KMS-11 (cell line): ENCODE measurements around the gene ITGA11.

Experiments
- H2AFZ ChIP-seq: fragments of 200-600 bp; sonication (generic); 2 replicates; pipeline ENCODE4 v1.6.1; 2016; ENCODE audit warnings: antibody characterized with exemption, mixed run types, low read depth
- H3K27ac ChIP-seq: fragments of 200-600 bp; sonication (generic); 2 replicates; pipeline ENCODE4 v1.6.1; 2016; ENCODE audit warnings: mild to moderate bottlenecking, mixed run types
- H3K27me3 ChIP-seq: fragments of 200-600 bp; sonication (generic); 2 replicates; pipeline ENCODE4 v1.6.1; 2017; ENCODE audit warnings: mild to moderate bottlenecking, low read depth, mixed run types, moderate library complexity; ENCODE audit not compliant: insufficient read depth
- H3K36me3 ChIP-seq: fragments of 200-600 bp; sonication (generic); 2 replicates; pipeline ENCODE4 v1.6.1; 2017; ENCODE audit warnings: mild to moderate bottlenecking, mixed run types; ENCODE audit not compliant: insufficient read depth
- H3K4me1 ChIP-seq: fragments of 200-600 bp; sonication (generic); 2 replicates; pipeline ENCODE4 v1.6.1; 2016; ENCODE audit warnings: mild to moderate bottlenecking, low read depth, mixed run types; ENCODE audit not compliant: poor library complexity, severe bottlenecking
- H3K4me2 ChIP-seq: fragments of 200-600 bp; sonication (generic); 2 replicates; pipeline ENCODE4 v1.7.0; 2016; ENCODE audit warnings: mild to moderate bottlenecking, mixed run types
- H3K4me3 ChIP-seq: fragments of 200-600 bp; sonication (generic); IDR thresholded peaks from 2 replicates; pipeline ENCODE4 v1.6.1; 2017; ENCODE audit warnings: low read depth, low read length, mixed read lengths; ENCODE audit not compliant: insufficient read depth
- H3K79me2 ChIP-seq: fragments of 200-600 bp; sonication (generic); 2 replicates; pipeline ENCODE4 v1.6.1; 2016; ENCODE audit warnings: low read depth, mixed run types; ENCODE audit not compliant: insufficient read depth
- H3K9ac ChIP-seq: fragments of 200-600 bp; sonication (generic); 2 replicates; pipeline ENCODE4 v1.6.1; 2016; ENCODE audit warnings: mild to moderate bottlenecking, mixed run types
- H4K20me1 ChIP-seq: fragments of 200-600 bp; sonication (generic); 2 replicates; pipeline ENCODE4 v1.6.1; 2016; ENCODE audit warnings: mild to moderate bottlenecking, mixed run types; ENCODE audit not compliant: insufficient read depth
- TF ChIP-seq, protein P1 (sequence below): fragments of 200-600 bp; sonication (generic); conservative IDR thresholded peaks from 2 replicates; pipeline ENCODE4 v1.6.1; 2017; ENCODE audit warnings: low read depth, mild to moderate bottlenecking, antibody characterized with exemption, low read length, moderate library complexity, mixed read lengths

Gene ITGA11

DNA sequence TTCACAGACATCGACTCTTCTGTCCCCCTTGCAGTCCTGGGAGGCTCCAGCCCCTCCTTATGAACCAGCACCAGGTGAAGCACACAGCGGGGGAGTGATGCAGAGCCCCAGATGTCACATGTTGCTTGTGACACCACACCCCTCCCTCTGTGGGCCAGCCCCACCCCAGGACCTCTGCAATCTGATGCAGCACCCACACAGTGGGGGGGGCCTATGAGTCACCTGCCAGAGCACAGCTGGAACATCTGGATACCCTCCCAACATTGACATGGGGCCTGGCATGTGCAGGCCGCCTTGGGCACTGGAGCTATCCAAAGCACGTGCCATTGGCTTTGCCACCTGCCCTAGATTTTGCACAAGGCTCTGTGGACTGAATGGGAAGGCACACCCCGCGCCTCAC, 83.9 kb downstream of the ITGA11 start:
- Histone ChIP-seq H3K4me2 (no peak overlapping the region), H3K9ac (no peak overlapping the region), H3K36me3 (no peaks in the 10 kb centered on the region), H2AFZ (no peak overlapping the region), H3K4me3 (no peak overlapping the region), H3K27me3 (no peaks in the 10 kb centered on the region), H4K20me1 (no peaks in the 10 kb centered on the region), H3K4me1 (no peaks in the 10 kb centered on the region), H3K27ac (no peak overlapping the region), H3K79me2 (no peaks in the 10 kb centered on the region)
- TF ChIP-seq, protein P1, sequence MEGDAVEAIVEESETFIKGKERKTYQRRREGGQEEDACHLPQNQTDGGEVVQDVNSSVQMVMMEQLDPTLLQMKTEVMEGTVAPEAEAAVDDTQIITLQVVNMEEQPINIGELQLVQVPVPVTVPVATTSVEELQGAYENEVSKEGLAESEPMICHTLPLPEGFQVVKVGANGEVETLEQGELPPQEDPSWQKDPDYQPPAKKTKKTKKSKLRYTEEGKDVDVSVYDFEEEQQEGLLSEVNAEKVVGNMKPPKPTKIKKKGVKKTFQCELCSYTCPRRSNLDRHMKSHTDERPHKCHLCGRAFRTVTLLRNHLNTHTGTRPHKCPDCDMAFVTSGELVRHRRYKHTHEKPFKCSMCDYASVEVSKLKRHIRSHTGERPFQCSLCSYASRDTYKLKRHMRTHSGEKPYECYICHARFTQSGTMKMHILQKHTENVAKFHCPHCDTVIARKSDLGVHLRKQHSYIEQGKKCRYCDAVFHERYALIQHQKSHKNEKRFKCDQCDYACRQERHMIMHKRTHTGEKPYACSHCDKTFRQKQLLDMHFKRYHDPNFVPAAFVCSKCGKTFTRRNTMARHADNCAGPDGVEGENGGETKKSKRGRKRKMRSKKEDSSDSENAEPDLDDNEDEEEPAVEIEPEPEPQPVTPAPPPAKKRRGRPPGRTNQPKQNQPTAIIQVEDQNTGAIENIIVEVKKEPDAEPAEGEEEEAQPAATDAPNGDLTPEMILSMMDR = no peak

DNA sequence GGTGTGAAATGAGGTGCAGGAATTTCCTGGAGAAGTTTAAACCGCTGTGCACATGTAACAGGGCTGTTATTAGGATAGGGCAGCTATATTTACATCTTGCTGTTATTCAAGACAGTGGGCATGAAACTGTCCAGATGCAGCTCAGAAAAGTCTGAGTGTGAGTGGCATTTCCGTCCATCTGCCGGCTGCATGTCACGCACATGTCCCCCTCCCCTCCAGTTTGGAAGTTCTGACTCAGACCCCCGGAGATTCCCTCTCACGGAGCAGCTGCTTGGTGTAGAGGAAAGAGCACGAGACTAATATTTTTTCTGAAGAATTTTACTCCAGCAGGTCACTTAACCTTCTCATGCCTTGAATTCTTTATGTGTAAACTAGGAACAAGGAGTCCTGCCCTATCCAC, 84.6 kb downstream of the ITGA11 start:
- H3K4me1 ChIP-seq = no peaks in the 10 kb centered on the region
- no peaks in the 10 kb centered on the region for H3K36me3 ChIP-seq
- H2AFZ ChIP-seq = no peak overlapping the region
- no peak overlapping the region for H3K4me3 ChIP-seq
- H3K27me3 ChIP-seq = no peaks in the 10 kb centered on the region
- H4K20me1 ChIP-seq = no peaks in the 10 kb centered on the region
- no peak overlapping the region for H3K27ac ChIP-seq
- TF ChIP-seq, protein P1 = no peak
- no peak overlapping the region for H3K9ac ChIP-seq
- no peaks in the 10 kb centered on the region for H3K79me2 ChIP-seq
- H3K4me2 ChIP-seq = no peak overlapping the region

DNA sequence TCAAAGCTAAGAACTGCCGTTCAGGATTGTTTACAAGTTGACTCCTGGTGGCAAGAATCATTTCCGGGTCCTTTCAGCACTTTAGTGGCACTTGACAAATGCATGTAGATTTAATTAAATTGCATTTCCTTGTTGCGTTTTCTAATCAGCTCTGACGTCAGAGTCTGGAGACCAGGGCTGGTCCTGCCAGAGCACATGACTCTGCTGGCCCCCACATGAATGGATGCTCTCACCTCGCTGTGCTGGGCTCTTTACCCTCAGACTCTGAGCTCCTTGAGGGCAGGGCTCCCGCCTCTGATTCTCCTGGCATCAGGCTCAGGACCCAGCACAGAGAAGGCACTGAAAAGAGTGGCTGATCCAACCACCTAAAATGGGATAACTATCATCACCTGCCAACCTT, 85.0 kb downstream of the ITGA11 start:
- Histone ChIP-seq H3K4me1 (no peaks in the 10 kb centered on the region), H3K79me2 (no peaks in the 10 kb centered on the region), H4K20me1 (no peaks in the 10 kb centered on the region), H2AFZ (no peak overlapping the region), H3K4me2 (no peak overlapping the region), H3K36me3 (no peaks in the 10 kb centered on the region), H3K9ac (no peak overlapping the region), H3K27ac (no peak overlapping the region), H3K4me3 (no peak overlapping the region), H3K27me3 (no peaks in the 10 kb centered on the region)
- TF ChIP-seq, protein P1 = no peak

DNA sequence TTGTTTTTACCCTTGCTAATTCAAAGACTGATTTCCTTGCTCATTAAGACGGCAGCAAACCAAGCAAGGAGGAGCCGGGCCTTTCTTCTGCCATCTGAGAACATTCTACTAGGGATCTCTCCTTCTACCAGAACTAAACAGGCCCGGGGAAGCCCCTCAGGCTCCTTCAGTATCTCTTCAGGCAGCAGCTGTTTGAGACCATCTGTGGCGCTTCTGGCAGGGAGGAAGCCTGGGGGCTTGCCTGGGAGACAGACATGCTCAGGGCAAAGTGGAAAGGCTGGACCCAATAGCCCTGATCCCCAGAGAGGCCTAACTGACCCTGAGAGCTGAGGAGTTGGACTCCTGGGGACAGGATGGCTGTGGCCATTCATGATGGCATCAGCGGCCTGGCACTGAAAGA, 86.5 kb downstream of the ITGA11 start:
- Histone ChIP-seq H3K79me2 (no peaks in the 10 kb centered on the region), H3K4me2 (no peak overlapping the region), H2AFZ (no peak overlapping the region), H3K9ac (no peak overlapping the region), H4K20me1 (no peaks in the 10 kb centered on the region), H3K4me3 (no peak overlapping the region), H3K36me3 (no peaks in the 10 kb centered on the region), H3K27me3 (no peaks in the 10 kb centered on the region), H3K4me1 (no peaks in the 10 kb centered on the region), H3K27ac (no peak overlapping the region)
- TF ChIP-seq, protein P1 = no peak

DNA sequence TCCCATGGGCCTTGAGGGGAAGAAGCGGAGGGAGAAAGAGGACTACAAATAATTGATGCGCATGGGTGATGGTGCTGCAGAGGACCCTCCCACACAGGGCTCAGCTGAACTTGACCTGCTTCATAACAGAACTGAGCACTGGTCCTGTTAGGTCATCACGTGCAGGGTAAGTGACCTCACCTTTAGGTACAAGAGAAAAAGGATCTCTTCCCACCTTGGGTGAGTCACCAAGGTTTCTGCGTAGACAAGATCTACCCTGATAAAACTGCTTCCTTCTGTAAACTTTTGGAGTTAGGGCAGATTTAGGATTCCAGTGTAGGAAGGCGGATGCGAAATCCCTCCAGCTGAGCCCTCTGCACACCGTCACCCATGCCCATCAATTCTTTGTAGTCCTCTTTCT, 87.4 kb downstream of the ITGA11 start:
- Histone ChIP-seq H3K4me3 (no peak overlapping the region), H3K9ac (no peak overlapping the region), H3K27me3 (no peaks in the 10 kb centered on the region), H2AFZ (no peak overlapping the region), H3K79me2 (no peaks in the 10 kb centered on the region), H3K4me1 (no peaks in the 10 kb centered on the region), H4K20me1 (no peaks in the 10 kb centered on the region), H3K36me3 (no peaks in the 10 kb centered on the region), H3K27ac (no peak overlapping the region), H3K4me2 (no peak overlapping the region)
- TF ChIP-seq, protein P1 = no peak
